GM20000 (cell line): ENCODE measurements around the gene GCK.

ENCODE experiments used
- DNase-seq: peaks from one replicate; pipeline ENCODE4 v3.0.0; 2012; ENCODE audit warnings: low spot score
- CTCF ChIP-seq: IDR thresholded peaks from 2 replicates; pipeline ENCODE4 v1.5.1; 2012; ENCODE audit warnings: mild to moderate bottlenecking, control low read depth; ENCODE audit errors: extremely low read depth, missing control alignments

GCK gene

GRCh38 chr7:44148166-44148565 lies 41.1 kb downstream of the GCK start:
- DNase-seq: no peak
- no peak for TF ChIP-seq CTCF

GRCh38 chr7:44147026-44147991 lies 41.9 kb downstream of the GCK start:
- TF ChIP-seq CTCF: no peak
- no peak for DNase-seq

GRCh38 chr7:44145969-44146911 lies 43.0 kb downstream of the GCK start:
- TF ChIP-seq CTCF: no peak
- peak; percentile 84 for DNase-seq

GRCh38 chr7:44145479-44145968 lies 43.7 kb downstream of the GCK start:
- DNase-seq: no peak
- TF ChIP-seq CTCF: no peak

- no peak for TF ChIP-seq CTCF
- DNase-seq: peak; percentile 32
Observed at GRCh38 chr7:44144968-44145478, 44.2 kb downstream of the GCK start.

- DNase-seq: no peak
- TF ChIP-seq CTCF: no peak
Observed at GRCh38 chr7:44144426-44144967, 44.7 kb downstream of the GCK start.
